ENCODE results near the gene ARSB.

- TF ChIP-seq CTCF (IDR thresholded peaks at IDR 0.05) (no peak), POLR2A (IDR thresholded peaks at IDR 0.05) (no peak)
Observed at GRCh38 chr5:78830528-78831046, 154.5 kb downstream of the ARSB start.
